HG02981 (cell line): ENCODE data around the gene SLC51A.
"Not testable (repeated sequence)": the region's sequence is repeated elsewhere in the genome, so short reads cannot be mapped to it uniquely, and the experiment has no call there.

ENCODE experiments used
- ATAC-seq: cut with Tn5 transposase; IDR thresholded peaks from one replicate; pipeline ENCODE4 v1.9.1; 2021; ENCODE audit warnings: mild to moderate bottlenecking, moderate library complexity; ENCODE audit not compliant: unreplicated experiment

The SLC51A gene

GRCh38 chr3:196237203-196237602, 20.9 kb downstream of the SLC51A start:
- ATAC-seq, result no peak

DNA sequence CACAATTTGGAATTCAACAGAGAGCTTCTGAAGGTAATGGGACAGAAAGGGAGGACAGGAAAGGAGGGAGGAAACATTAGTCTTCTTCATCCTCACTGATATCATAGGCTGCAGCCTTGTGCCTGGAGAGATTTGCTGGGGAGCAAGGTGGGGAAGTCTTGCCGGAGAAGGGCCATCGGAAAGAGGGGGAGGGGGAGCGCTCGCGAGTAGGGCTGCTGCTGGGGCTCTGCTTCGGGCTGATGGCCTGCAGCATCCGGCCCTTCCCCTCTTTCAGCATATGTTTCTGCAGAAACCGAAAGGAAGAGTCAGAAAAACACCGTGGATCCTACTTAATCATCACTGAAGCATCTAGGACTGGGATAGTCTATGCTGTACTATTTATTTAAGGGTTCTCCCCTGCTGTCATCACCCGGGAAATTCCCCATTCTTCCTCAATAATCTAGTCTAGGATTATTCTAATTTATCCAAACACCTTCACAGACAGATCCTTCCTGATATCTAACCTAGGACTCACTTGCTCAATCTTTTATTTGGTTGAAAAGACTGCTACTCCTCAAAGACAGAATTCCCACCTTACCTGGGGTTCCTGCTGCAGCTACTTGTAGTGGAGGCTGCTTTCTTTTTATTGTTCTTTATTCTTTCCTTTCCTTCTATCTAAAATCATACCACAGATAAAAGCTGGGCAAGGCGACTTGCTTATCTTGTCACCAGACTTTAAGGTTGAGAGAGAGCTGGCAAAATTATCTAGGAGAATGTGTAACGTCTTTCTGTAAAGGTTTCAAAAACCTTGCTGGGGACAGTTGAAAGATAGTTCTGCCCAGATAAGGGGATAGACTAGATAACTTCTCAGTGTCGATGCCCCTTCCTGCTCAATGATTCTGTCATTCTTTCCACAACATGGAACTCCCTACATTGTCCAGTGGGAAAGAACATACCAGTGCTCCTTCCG, 22.6 kb downstream of the SLC51A start:
- ATAC-seq, result no peak

- no peak for ATAC-seq
Measured at GRCh38 chr3:196240424-196240823, 24.1 kb downstream of the SLC51A start.

- ATAC-seq, result no peak
Measured at GRCh38 chr3:196241704-196242103, 25.4 kb downstream of the SLC51A start.

DNA sequence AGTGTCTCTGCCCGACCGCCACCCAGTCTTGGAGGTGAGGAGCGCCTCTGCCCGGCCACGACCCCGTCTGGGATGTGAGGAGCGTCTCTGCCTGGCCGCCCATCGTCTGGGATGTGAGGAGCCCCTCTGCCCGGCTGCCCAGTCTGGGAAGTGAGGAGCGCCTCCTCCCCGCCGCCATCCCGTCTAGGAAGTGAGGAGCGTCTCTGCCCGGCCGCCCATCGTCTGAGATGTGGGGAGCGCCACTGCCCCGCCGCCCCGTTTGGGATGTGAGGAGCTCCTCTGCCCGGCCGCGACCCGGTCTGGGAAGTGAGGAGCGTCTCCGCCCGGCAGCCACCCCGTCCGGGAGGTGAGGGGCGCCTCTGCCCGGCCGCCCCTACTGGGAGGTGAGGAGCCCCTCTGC, 27.8 kb downstream of the SLC51A start:
- ATAC-seq, result not testable (repeated sequence)

DNA sequence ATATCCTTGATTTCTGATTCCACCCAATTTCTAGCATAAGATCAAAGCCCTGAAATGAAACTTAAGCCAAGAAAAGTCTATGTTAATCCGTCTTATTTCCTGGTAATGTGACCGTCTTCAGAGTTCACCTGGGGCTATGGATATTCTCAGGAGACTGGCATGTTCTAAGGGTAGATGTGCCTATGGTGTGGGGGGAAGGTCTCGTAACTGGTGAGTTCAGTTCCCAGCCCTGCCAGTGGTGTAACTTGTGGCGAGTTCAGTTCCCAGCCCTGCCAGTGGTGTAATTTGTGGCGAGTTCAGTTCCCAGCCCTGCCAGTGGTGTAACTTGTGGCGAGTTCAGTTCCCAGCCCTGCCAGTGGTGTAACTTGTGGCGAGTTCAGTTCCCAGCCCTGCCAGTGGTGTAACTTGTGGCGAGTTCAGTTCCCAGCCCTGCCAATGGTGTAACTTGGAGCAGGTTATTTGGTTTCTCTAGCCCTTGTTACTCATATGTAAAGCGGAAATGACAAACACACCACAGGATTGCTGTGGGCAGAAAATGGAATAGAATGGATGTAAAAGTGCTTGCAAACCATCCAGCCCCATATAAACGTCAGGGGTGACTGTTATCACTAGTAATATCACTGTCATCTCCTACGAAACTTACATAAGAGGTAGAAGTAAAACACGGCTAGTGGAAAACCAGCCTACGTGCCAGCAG, 30.4 kb downstream of the SLC51A start:
- no peak for ATAC-seq

DNA sequence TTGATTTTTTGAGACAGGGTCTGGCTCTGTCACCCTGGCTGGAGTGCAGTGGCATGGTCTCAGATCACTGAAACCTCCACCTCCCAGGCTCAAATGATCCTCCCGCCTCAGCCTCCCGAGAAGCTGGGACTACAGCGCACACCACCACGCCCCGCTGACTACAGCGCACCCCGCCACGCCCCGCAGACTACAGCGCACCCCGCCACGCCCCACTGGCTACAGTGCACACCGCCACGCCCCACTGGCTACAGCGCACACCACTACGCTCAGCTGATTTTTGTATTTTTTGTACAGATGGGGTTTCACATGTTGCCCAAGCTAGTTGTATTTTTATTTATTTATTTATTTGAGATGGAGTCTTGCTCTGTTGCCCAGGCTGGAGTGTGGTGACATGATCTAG, 35.6 kb downstream of the SLC51A start:
- no peak for ATAC-seq

DNA sequence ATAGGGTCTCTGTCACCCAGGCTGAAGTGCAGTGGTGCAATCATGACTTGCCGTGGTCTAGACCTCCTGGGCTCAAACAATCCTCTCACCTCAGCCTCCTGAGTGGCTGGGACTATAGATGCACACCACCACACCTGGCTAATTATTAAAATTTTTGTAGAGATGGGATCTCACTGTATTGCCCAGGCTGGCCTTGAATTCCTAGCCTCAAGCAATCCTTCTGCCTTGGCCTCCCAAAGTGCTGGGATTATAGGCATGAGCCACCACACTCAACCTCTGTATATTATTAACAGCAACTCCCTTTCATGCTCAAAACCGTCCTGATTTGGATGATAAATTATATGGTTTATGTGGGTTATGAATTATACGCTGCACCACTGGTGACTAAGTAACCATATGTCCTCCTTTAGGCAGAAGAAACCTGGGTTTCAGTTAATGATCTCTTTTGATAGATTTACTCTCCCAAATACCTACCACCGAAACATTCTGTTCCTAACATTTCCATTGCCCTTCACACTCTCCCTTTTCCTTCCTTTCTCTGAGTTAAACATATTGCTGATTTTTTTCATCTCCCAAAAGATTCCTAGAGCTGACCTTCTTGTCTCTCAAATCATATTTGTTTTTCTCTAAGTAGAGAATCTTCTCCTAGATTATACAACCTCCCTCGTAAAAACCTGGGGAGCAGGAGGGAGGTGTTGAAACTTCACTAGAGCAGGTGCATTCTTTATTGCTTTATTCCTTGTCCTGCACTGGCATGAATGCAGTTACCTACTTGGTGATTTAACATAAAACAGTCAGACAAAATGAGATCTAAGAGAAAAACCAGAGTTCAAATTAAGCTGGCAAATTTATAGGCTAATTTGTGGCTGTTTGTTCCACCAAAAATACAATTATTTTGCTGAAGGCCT, 38.3 kb downstream of the SLC51A start:
- ATAC-seq, result no peak

DNA sequence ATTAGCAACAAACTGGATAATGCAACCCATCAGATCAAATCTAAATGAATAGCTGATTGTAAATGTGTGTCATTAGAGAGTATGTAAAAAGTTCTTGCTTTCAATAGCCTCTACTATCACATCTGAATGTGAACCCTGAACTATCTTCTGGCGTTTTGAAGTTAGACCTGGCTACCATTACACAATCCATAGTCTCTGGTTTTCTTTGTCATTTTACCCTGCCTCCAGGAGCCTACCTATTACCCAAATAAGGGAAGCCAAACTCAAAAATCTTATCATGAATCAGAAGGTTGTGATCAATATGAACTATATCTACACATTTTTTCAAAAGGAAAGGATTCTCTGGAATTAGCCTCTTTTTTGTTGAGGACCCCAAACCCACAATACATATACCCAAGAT, 39.4 kb downstream of the SLC51A start:
- no peak for ATAC-seq

DNA sequence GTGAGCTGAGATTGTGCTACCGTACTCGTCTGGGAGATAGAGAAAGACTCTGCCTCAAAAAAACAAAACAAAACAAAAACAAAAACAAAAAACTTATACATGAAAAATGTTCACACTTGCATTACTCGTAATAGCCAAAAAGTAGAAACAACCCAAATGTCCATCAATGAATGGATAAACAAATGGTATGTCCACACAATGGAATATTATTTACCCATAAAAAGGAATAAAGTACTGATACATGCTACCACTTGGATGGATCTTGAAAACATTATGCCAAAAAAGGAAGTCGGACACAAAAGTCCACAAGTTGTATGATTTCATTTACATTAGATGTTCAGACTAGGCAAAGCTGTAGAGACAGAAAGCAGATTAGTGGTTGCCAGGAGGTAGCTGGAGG, 44.5 kb downstream of the SLC51A start:
- no peak for ATAC-seq

DNA sequence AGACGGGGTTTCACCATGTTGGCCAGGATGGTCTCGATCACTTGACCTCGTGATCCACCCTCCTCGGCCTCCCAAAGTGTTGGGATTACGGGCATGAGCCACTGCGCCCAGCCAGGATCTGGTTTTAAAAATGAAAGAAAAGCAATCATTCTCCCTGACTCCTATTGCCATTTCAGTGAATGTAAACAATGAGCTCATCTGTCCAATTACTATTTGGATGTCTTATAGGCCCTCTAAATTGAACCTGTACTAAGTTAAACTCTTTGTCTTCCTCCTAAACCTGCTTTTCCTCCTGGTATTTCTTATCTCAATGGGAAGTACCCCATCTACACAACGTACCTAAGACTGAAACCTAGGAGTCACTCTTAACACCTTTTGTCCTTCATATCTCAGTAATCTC, 47.5 kb downstream of the SLC51A start:
- no peak for ATAC-seq

DNA sequence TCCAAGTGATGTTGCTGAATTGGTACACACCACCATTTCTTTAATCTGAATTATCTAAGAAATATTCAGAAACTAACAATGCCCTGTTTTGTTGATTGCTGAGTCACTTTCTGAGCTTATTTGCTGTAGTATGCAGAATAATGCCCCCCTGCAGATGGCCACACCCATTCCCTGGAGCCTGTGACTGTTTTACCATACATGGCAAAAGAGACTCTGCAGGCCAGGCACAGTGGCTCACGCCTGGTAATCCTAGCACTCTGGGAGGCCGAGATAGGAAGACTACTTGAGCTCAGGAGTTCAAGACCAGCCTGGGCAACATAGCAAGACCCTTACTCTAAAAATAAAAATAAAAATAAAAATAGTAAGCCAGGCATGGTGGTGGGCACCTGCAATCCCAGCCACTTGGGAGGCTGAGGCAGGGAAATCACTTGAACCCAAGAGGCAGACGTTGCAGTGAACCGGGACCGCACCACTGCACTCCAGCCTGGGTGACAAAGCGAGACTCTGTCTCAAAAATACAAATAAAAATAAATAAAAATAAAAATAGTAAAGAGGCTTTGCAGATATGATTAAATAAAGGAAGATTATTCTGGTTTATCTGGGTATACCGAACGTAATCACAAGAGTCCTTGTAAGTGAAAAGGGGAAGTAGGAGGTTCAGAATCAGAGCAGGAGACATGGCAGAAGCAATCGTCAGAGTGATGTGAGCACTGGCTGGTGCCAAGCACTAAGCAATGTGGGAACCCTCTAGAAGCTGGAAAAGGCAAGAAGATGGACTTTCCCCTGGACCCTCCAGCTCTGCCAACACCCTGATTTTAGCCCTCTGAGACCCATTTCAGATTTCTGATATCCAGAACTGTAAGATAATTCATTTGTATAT, 52.2 kb downstream of the SLC51A start:
- no peak for ATAC-seq

DNA sequence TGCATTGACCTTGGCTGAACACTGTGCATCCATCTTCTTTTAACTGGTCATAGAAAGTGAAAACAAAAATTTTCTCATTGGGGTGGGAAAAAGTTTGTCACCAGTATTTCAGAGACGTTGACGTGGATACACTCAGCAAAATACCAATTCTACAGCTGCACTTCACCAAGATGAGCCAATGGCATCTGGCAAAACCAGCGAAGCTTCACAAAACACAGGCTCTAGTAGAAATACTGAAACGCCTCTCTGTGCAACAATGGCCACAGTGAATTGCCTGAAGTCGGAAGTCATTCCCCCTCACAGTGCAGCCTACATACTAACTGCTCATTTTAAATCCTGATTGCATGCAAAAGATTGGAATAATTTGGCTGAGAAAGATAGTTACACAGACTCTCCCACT, 54.2 kb downstream of the SLC51A start:
- no peak for ATAC-seq

DNA sequence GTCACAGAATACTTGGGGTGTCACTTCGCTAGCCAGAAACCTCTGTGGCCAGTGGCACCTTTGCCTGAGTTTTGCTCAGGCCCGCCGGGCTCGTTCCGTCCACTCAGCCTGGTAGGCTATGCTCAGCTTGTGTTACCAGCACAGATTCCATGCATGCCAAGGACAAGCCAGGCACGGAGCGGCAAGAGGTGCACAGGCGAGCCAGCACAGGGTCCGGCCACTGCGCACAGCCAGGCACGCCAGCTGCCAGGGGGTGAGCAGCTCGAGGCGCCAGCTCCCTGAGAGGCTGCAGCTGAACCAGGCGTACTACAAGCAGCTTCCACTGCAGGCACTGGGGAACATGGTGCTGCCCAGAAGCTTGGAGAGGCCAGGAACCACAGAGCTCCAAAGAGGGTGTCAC, 56.5 kb downstream of the SLC51A start:
- no peak for ATAC-seq

DNA sequence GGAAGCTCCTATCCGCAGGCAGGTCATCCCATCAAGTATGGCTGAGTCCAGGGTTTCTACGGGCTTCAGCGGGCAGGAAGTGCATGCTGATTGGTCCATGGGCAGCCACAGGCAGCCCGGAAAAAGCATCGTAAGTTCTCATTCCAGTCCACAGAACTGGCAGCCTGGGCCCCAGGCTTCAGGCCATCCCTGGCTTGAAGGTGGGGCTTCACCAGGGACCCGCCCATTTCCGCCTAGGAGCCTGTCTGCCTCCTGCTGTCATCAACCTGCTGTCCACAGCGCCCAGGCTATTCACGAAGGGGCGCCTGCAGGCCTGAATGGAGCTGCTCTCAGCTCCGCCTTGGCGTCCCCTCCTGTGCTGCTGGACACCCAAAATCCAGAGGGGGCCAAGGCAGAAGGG, 57.3 kb downstream of the SLC51A start:
- no peak for ATAC-seq

- ATAC-seq, result peak; percentile 90
Measured at GRCh38 chr3:196274585-196274984, 58.3 kb downstream of the SLC51A start.

DNA sequence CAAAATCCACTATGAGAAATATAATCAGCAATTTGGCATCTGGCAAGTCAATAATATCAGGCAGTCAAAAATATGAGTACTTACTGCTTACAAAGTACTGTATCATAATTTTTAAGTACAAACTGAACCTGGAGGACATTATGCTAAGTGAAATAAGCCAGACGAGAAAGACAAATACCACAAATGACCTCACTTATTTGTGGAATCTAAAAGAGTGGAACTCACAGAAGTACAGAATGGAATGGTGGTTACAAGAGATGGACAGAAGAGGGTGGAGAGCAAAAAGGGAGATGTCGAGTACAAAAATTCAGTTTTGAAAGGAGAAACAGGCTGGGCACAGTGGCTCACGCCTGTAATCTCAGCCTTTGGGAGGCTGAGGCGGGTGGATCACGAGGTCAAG, 58.8 kb downstream of the SLC51A start:
- no peak for ATAC-seq

DNA sequence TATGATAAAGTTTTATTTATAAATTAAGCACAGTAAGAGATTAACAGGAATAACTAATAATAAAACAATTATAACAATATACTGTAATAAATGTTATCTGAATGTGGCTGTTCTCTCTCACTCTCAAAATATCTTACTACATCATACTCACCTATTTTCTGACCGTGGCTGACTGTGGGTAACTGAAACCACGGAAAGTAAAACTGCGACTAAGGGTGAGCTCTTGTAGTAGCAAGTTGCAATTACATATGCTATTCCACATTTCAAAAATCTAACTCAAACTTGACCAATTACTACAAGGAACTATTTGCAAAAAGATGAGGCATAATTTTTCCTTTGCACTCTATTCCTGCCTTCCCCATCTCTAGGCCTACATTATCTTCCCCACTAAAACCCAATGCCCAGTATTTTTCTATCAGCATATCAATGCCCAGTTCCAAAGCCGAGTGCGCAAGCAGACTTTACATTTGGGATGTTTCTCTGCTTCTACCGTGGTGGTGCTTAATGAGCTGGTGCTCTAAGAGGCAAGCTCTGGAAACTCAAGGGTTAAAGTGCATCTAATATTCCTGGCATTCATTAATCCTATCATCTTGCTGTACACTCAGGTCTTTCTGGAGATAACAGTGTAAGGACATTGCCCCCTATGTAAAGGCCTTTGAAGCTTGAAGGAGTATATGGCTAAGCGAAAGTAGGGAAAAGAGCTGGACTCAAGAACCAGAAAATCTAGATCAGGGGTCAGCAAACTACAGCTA, 64.5 kb downstream of the SLC51A start:
- no peak for ATAC-seq

- ATAC-seq, result no peak
Measured at GRCh38 chr3:196281962-196282361, 65.6 kb downstream of the SLC51A start.
